K562 (cell line): Measurements from ENCODE around the gene EML2. TPM values are rescaled to one million over a fixed set of nuclear protein-coding genes. Genes with fewer than 3 reads are reported as not detected.
A peak's percentile ranks its signal among the peaks of the same experiment; 100 is the strongest.

Experiments
- ATAC-seq: fragments of 200-7000 bp; cut with Tn5 transposase; 3 replicates; pipeline ENCODE4 v1.9.1; 2020; ENCODE audit warnings: moderate library complexity
- BruUV-seq: library from RNA; stranded (reverse); fragments of 400-500 nt; replicated peaks from 2 replicates; lab custom pipeline; 2021; lab: Mats Ljungman, UMichigan
- CTCF ChIA-PET: fragments of 300-600 bp; formaldehyde crosslinking; extraction: SDS; loops from one replicate; lab custom pipeline; 2021; ENCODE audit warnings: low intra/inter-chr PET ratio; lab: Yijun Ruan, JAX
- POLR2A ChIA-PET: fragments of 300-600, 350-650 bp; sonication (Branson Sonifier 250); formaldehyde crosslinking; extraction: SDS; loops from one replicate; lab custom pipeline; 2021; ENCODE audit warnings: antibody characterized with exemption, inconsistent platforms; lab: Yijun Ruan, JAX
- DNase-seq, 4 experiments: peaks; one replicate each; pipeline versions ENCODE4 v3.0.0 to v3.0.0-alpha.2; 2011 to 2018; ENCODE audit warnings: low spot score in 3 of 4, mixed read lengths in 3 of 4; ENCODE audit errors: extremely low read depth in 1 of 4
- FAIRE-seq: peaks from 2 replicates; lab custom pipeline; 2011; peaks lifted over from hg19 to GRCh38; lab: Jason Lieb, UNC
- H2AFZ ChIP-seq: 2 replicates; pipeline ENCODE4 v1.6.0; 2011; ENCODE audit warnings: low read depth, low read length, control low read depth, inconsistent platforms
- H3K27ac ChIP-seq: fragments of 200-600 bp; 3 replicates; pipeline ENCODE4 v1.8.0; 2011; ENCODE audit warnings: low read depth, mild to moderate bottlenecking, control low read depth, inconsistent platforms, low read length, moderate library complexity, mixed read lengths; ENCODE audit errors: extremely low read depth
- H3K27me3 ChIP-seq, 2 experiments: fragments of 300-600 bp in 1 of 2; 2 replicates in 1 of 2; 3 replicates in 1 of 2; pipeline versions ENCODE4 v1.6.0 to v1.8.0; 2011; ENCODE audit warnings: inconsistent platforms in 2 of 2, low read length in 2 of 2, mild to moderate bottlenecking in 1 of 2, mixed read lengths in 1 of 2, moderate library complexity in 1 of 2; ENCODE audit not compliant: control insufficient read depth in 2 of 2, insufficient read depth in 2 of 2
- H3K36me3 ChIP-seq: fragments of 300-600 bp; 3 replicates; pipeline ENCODE4 v1.8.0; 2011; ENCODE audit warnings: mild to moderate bottlenecking, low read length, inconsistent platforms; ENCODE audit not compliant: control insufficient read depth, insufficient read depth
- H3K4me1 ChIP-seq, 2 experiments: fragments of 200-600 bp in 1 of 2; replicated peaks in 1 of 2; 2 replicates in 1 of 2; 3 replicates in 1 of 2; pipeline versions ENCODE4 v1.5.1 to v1.8.0; 2011; ENCODE audit warnings: inconsistent platforms in 2 of 2, low read length in 2 of 2, mild to moderate bottlenecking in 1 of 2, mixed read lengths in 1 of 2, moderate library complexity in 1 of 2; ENCODE audit not compliant: control insufficient read depth in 2 of 2, insufficient read depth in 2 of 2
- H3K4me2 ChIP-seq: 2 replicates; pipeline ENCODE4 v1.6.1; 2011; ENCODE audit warnings: low read length, control low read depth, inconsistent platforms, mixed read lengths; ENCODE audit not compliant: insufficient read depth
- H3K4me3 ChIP-seq: fragments of 200-600 bp; sonication (generic), shearing (Covaris generic); 2 replicates; pipeline ENCODE4 v1.5.1; 2016; ENCODE audit warnings: control low read depth, inconsistent platforms
- H3K79me2 ChIP-seq: fragments of 200-600 bp; 3 replicates; pipeline ENCODE4 v1.8.0; 2011; ENCODE audit warnings: low read length, inconsistent platforms; ENCODE audit not compliant: control insufficient read depth, insufficient read depth
- H3K9ac ChIP-seq, 2 experiments: 2 replicates each; pipeline versions ENCODE4 v1.6.0 to v1.6.1; 2011; ENCODE audit warnings: low read depth in 2 of 2, low read length in 2 of 2, control low read depth in 1 of 2, inconsistent platforms in 1 of 2, mild to moderate bottlenecking in 1 of 2, mixed read lengths in 1 of 2; ENCODE audit not compliant: insufficient read depth in 1 of 2
- H3K9me1 ChIP-seq: one replicate; pipeline ENCODE4 v1.6.0; 2011; ENCODE audit warnings: inconsistent platforms, mild to moderate bottlenecking, low read length, moderate library complexity; ENCODE audit not compliant: control insufficient read depth, insufficient read depth
- H3K9me3 ChIP-seq: replicated peaks from 2 replicates; pipeline ENCODE4 v1.5.1; 2011; ENCODE audit warnings: low read depth, low read length, inconsistent platforms; ENCODE audit not compliant: control insufficient read depth, insufficient read depth
- H4K20me1 ChIP-seq: replicated peaks from 2 replicates; pipeline ENCODE4 v1.6.1; 2011; ENCODE audit warnings: low read length, inconsistent platforms, mixed read lengths; ENCODE audit not compliant: control insufficient read depth, insufficient read depth
- BCOR ChIP-seq: fragments of 450-650 bp; IDR thresholded peaks from 2 replicates; pipeline ENCODE4 v1.6.1; 2016
- FOXJ2 ChIP-seq: fragments of 200-800 bp; sonication (Bioruptor generic); IDR thresholded peaks from 2 replicates; pipeline ENCODE4 v1.6.1; 2016; ENCODE audit warnings: missing genetic modification characterization, missing compliant biosample characterization
- FOXP4 ChIP-seq: sonication (generic); formaldehyde crosslinking; IDR thresholded peaks from 2 replicates; pipeline ENCODE4 v1.8.0; 2022; ENCODE audit warnings: mild to moderate bottlenecking, missing genetic modification reagents, borderline replicate concordance
- RBM25 ChIP-seq: fragments of 200-400 bp; formaldehyde crosslinking; IDR thresholded peaks from 2 replicates; pipeline ENCODE4 v1.6.1; 2018; ENCODE audit warnings: low read length, low read depth, moderate library complexity; ENCODE audit not compliant: severe bottlenecking
- RUNX1 ChIP-seq: sonication (generic); IDR thresholded peaks from 2 replicates; pipeline ENCODE4 v1.6.1; 2016; ENCODE audit warnings: antibody characterized with exemption, low read depth
- SIN3A ChIP-seq, 2 experiments: fragments of 150-350 bp in 1 of 2; IDR thresholded peaks; 2 replicates each; pipeline ENCODE4 v1.6.1; 2011 to 2016; ENCODE audit warnings: borderline replicate concordance in 2 of 2, low read depth in 2 of 2, low read length in 2 of 2, mild to moderate bottlenecking in 2 of 2, moderate library complexity in 2 of 2; ENCODE audit not compliant: control insufficient read depth in 1 of 2
- ZBTB7A ChIP-seq: IDR thresholded peaks from 2 replicates; pipeline ENCODE4 v1.6.1; 2011; ENCODE audit warnings: low read depth, mild to moderate bottlenecking, low read length, moderate library complexity, borderline replicate concordance; ENCODE audit not compliant: control insufficient read depth
- ZNF384 ChIP-seq: IDR thresholded peaks from 2 replicates; pipeline ENCODE4 v1.6.1; 2012; ENCODE audit warnings: low read depth, low read length, improper control_type of control experiment
- WGBS: fragments of 100-300 bp; shearing (Covaris generic); methylation state at CpG from one replicate; pipeline ENCODE4 v1.1.6; 2016; ENCODE audit warnings: low coverage, mixed read lengths; ENCODE audit not compliant: insufficient coverage; ENCODE audit errors: missing lambda C conversion rate; 5-methylcytosine and 5-hydroxymethylcytosine counted together
- in situ Hi-C: fragments of 300-500 bp; cut with MboI; formaldehyde crosslinking; loops from 4 replicates; pipeline ENCODE4 v1.15.0; 2018; ENCODE audit warnings: inconsistent platforms, mixed read lengths
- intact Hi-C: fragments of 100-400 bp; cut with micrococcal nuclease; formaldehyde crosslinking; loops from 2 replicates; pipeline ENCODE4 v1.14.2; 2022
- polyA plus RNA-seq, 8 experiments: library from polyadenylated mRNA; depleted of rRNA in 4 of 8; stranded (reverse) in 5 of 8; unstranded in 3 of 8; fragments of >200 nt; fragmentation: Nextera tagmentation in 2 of 8; fragmentation: Illumina TruSeq in 1 of 8; extraction: Ambion mirVana in 2 of 8; extraction: Trizol in 1 of 8; gene quantifications; 2 replicates each; pipeline versions ENCODE4 v1.2.1 to v1.2.3, GENCODE V29; 2011 to 2014; ENCODE audit warnings: inconsistent platforms in 1 of 8, missing spikeins in 1 of 8
- total RNA-seq, 7 experiments: library from RNA; depleted of rRNA in 6 of 7; stranded (reverse); fragments of >200 nt in 6 of 7; fragmentation: Illumina TruSeq in 2 of 7; extraction: Trizol in 2 of 7; gene quantifications; 2 replicates each; pipeline versions ENCODE4 v1.2.1 to v1.2.3, GENCODE V29; 2011 to 2021; ENCODE audit warnings: low replicate concordance in 1 of 7

Gene EML2
- total and polyA plus RNA-seq, 9 of the 15 experiments (the other 6 are each of a cell fraction or from before 2014, with no cell fraction given), result 2.6 to 69.6 (median 24.8) TPM

- H3K36me3 ChIP-seq, result no peaks in the 10 kb centered on the region
- peak; percentile 39; the same call in 1 of the 2 replicates for TF ChIP-seq BCOR
- TF ChIP-seq ZBTB7A, result peak; percentile 25; the same call in 1 of the 2 replicates
- no peak for TF ChIP-seq RUNX1
- TF ChIP-seq SIN3A (IDR thresholded peaks at IDR 0.05; ENCODE audit: borderline replicate concordance in 2 of 2, control insufficient read depth in 1 of 2, low read depth in 2 of 2, low read length in 2 of 2), result no peak
- no peak for TF ChIP-seq FOXP4 (CRISPR knock-in tag)
- TF ChIP-seq FOXJ2 (tag), result no peak
- TF ChIP-seq ZNF384, result peak; percentile 64
- peak; percentile 10 for TF ChIP-seq RBM25
- DNase-seq (peak in 2 of 4 experiments; percentile 19 to 22), FAIRE-seq (peak; percentile 35), ATAC-seq (peak; percentile 33)
- peak overlapping the region; percentile 60 for H2AFZ ChIP-seq
- no peak overlapping the region for H3K4me3 ChIP-seq
- no TSS peak for BruUV-seq
- no peak overlapping the region for H3K4me2 ChIP-seq
- WGBS, result 41% methylated on average over 14 of the region's 14 CpGs
- H3K27me3 ChIP-seq, result no peaks in the 10 kb centered on the region
- H3K9me3 ChIP-seq, result no peaks in the 10 kb centered on the region
- in situ Hi-C loops (no loop called here), intact Hi-C loops (no loop called here)
- no peaks in the 10 kb centered on the region for H4K20me1 ChIP-seq
- CTCF ChIA-PET, result no interaction called here
- no peaks in the 10 kb centered on the region for H3K9me1 ChIP-seq
- H3K9ac ChIP-seq, result peak overlapping the region in 1 of 2 experiments; percentile 80; a peak in 2 of 4 replicates
- POLR2A ChIA-PET, result no interaction called here
- H3K4me1 ChIP-seq, result peaks cover 4 to 7% of the 10 kb centered on the region in 2 experiments; a peak in 3 of 5 replicates
- no peak overlapping the region for H3K27ac ChIP-seq
- H3K79me2 ChIP-seq, result no peaks in the 10 kb centered on the region
Observed at GRCh38 chr19:45657520-45658167, 18.4 kb upstream of the EML2 start.
